ENCODE results near the gene NKX1-1.
"Not testable (repeated sequence)": the region's sequence is repeated elsewhere in the genome, so short reads cannot be mapped to it uniquely, and the experiment has no call there.

The NKX1-1 gene

DNA sequence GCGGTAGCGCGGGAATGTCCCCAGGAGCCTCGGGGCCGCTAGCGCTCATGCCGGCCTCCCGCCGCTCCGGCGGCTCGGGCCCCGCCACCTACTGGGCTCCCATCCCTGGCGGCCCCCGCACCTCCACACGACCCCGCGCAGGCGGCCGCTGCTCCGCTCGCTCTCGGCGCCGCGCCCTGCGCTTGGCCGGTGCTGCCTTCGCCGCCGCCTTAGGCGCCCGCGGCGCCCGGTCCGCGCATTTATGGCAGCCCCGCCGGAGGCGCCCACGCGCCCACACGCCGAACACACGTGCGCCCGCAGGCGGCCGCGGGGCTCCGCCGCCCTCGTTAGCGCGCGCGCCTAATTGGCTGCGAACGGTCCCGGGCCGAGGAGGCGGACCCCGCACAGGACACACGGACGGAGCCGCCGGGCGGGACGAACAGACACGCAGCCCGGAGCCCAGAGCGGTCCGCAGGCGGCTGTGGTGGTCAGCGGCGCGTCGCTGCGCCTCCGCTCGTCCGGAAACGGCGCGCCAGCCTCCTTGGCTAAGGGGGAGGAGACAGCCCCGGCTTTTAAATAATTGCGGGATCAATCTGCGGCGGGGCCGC, at the start of gene NKX1-1:
TSS of gene NKX1-1 (minus strand) at position 49 of the 587 bp plus-strand sequence. CDS start at position 49, 0 bp downstream.
- no peak for DNase-seq

DNA sequence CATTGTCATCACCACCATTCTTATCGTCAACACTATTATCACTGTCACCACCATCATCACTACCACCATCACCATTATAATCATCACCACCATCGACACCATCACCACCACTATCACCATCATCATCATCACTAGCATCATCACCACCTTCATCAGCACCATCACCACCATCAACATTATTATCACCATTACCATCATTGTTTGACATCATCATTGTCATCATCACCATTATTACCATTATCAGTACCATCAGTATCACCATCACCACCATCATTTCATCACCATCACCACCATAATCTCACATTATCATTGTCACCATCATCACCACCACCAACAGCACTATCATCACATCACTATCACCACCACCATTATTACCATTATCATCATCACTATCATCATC, 47.5 kb upstream of the NKX1-1 start:
- DNase-seq: no peak

DNA sequence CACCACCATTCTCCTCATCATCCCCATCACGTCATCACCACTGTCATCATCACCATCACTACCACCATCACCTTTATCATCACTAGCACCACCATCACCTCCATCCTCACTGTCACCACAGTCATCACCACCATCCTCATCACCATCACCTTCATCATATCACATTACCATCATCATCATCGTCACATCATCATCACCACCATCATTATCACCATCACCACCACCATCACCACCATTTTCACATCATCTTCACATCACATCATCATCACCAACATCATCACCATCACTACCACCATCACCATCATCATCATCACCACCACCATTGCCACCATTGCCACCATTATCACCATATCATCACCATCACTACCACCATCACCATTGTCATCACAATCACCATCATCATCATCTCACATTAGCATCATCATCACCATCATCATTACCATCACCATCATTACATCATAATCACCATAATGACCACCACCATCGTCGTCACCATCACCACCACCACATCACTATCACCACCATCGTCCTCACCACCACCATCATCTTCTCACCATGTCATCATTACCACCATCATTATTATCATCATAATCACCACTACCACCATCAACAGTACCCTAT, 46.3 kb upstream of the NKX1-1 start:
- no peak for DNase-seq

- no peak for DNase-seq
These were observed 45.5 kb upstream of the NKX1-1 start for GRCh38 chr4:1451752-1452122.

DNA sequence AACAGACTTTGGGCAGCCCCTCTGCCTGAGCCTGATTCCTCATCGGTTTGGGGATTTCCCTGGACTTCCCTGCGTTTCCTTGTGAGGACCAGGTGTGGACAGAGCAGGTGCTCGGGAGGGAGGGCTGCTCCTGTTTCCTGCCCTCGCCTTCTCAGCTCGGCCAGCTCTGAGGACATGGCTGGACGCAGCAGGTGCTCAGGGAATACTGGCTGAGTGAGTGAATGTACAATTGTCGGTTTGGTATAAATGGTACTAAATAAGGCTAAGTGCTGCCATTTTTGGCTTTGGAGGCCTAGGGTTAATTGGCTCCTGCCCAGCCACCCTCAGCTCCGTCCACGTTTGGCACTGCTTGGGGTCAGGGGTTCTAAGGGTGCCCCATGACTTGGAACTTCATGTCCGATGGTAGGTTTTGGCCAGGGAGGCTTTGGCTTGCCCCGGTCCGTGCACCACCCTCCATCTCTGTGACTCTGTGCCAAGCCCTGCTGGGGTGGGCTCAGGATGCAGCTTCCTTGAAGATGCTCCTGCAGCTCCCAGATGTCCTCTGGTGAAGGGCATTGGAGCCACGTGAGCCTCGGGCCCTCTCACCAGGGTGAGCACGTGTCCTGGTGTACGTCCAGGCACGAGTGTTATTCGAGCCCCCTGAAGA, 45.0 kb upstream of the NKX1-1 start:
- no peak for DNase-seq

- DNase-seq: no peak
These were observed 43.8 kb upstream of the NKX1-1 start for GRCh38 chr4:1449833-1450741.

GRCh38 chr4:1449475-1449832, 43.2 kb upstream of the NKX1-1 start:
- no peak for DNase-seq

DNA sequence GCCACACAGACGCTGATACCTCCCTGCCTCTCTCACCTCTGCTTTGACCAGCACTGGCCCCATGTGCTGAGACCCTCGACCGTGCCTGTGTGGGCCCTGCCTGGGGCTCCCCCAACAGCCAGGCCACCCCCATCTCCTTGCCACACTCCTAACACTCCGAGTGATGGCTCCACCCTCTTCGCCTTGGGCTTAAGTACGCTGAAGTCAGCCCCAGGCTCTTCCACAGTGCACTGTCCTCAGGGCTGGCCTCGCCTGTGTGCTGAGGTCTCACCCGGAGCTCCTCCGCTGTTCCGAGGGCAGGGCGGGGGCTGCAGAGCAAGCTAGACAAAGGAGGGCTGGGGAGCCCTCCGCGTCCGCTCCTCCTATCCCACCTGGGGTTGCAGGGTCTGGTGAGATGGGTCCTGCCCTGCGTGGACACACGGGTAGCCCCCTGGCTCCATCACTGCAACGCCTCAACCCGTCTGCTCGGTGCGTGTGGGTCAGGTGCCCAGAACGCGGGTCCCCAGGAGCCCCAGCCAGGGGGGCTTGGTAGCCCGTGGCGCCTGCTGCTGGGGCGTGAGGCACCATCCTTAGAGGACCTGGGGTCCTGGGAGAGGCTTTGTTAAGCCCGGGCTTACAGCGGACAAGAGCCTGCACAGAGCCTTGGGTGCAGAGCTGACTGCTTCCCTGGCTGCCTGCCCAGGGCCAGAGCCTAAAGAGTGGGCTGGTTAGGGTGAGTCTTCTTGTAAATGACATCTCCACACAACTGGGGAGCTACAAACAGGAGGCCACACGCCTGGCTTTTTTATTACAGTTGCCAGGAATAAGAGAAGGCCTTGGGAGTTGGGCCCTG, 42.6 kb upstream of the NKX1-1 start:
- no peak for DNase-seq

GRCh38 chr4:1447676-1448588, 41.7 kb upstream of the NKX1-1 start:
- no peak for DNase-seq

DNA sequence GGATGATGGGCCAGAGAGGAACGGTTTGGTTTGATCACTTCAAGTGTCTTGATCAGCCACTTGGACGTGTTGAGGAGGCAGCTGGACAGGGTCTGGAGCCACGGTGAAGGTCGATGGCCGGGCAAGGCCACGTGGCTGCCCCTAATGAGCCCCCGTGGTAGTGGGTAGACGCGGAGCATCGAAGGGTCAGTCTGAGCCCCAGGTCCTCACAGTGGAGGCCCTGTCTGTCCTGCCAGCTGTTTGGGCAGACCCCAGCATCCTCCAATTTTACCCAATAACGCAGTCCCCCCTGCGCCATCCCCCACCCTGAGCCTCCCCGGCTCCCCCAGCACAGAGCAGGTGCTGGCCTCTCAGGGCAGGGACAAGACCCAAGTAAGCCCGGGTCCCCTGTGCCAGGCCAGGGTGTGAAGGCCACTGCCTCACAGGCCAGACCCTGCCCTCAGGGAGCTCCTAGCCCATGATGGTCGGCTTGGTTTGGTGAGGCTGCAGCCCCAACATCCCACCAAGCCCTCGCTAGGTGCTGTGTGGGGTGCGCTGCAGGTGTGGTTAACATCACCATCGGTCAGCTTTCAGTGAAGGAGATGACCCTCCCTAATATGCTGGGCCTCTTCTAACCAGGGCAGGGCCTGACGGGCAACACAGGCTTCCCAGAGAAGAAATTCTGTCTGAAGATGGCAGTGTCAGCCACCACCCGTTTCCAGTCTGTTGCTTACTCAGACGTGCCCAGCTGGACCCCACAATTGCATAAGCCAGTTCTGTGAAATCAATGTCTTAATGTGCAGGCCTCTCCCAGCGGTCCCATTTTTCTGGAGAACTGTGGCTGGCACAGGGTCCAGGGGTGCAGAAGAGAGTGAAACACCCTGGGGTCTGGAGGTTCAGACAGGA, 40.5 kb upstream of the NKX1-1 start:
- DNase-seq: no peak

- no peak for DNase-seq
These were observed 39.6 kb upstream of the NKX1-1 start for GRCh38 chr4:1445716-1446445.

DNA sequence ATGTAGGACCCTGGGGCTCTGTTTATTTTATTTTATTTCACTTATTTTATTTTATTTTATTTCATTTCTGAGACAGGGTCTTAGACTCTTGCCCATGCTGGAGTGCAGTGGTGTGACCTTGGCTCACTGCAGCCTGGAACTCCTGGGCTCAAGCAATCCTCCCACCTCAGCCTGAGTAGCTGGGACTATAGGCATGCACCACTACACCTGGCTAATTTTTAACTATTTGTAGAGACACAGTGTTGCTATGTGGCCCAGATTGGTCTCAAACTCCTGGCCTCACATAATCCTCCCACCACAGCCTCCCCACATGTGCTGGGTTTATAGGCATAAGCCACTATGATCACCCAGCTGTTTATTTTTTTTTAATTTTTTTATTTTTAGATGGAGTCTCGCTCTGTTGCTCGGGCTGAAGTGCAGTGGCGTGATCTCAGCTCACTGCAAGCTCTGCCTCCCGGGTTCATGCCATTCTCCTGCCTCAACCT, 37.5 kb upstream of the NKX1-1 start:
- DNase-seq: not testable (repeated sequence)

DNA sequence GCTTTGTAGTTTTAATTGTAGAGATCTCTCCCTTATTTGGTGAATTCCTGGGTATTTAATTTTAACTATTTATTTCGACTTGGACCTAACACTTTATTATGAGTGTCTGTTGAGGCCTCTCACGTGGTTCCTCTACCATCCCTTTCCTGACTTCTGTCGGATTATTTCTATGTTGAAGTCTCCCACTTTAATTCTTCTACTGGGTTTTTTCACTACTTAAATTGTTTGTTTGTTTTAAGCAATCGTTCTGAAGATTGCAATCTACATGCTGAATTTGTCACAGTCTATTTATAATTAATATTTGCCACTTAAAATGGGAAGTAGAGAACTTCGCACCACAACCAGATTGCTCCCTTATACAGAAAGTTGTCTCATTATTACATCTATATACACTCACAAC, 20.8 kb upstream of the NKX1-1 start:
- DNase-seq: no peak

DNA sequence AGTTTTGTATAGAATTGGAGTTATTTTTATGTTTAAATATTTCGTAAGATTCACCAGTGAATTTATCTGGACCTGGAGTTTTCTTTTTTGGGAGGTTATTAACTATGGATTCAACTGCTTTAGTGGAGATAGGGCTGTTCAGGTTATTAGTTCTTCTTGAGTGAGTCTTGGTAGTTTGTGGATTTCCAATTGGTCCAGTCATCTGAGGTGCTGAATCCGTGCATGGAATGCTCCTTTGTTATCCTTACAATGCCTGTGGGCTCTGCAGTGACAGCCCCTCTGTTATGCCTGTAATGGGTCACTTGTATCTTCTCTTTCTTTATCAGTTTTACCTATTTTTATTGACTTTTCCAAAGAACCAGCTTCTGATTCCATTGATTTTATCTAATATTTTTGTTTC, 15.4 kb upstream of the NKX1-1 start:
- no peak for DNase-seq

DNA sequence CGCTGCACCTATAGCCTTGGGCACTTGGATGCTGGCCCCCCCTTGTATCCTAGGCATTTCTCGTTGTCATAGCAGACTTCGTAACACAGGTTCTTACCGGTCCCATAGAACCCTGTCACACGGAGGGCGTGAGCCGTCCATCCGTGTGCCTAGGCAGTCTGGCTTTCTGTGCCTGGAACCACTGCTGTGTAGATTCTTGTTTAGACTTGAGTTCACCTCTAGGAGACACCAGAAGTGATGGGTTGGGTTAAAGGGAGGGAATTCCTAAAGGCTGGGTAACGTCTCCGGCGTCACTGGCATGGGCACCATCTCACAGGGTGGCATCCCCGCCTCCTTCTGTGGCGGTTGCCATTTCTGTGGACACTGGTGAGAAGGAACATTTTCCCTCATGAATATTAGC, 13.5 kb upstream of the NKX1-1 start:
- DNase-seq: no peak

GRCh38 chr4:1418494-1419285, 12.4 kb upstream of the NKX1-1 start:
- DNase-seq: no peak

GRCh38 chr4:1417522-1418390, 11.5 kb upstream of the NKX1-1 start:
- no peak for DNase-seq

DNA sequence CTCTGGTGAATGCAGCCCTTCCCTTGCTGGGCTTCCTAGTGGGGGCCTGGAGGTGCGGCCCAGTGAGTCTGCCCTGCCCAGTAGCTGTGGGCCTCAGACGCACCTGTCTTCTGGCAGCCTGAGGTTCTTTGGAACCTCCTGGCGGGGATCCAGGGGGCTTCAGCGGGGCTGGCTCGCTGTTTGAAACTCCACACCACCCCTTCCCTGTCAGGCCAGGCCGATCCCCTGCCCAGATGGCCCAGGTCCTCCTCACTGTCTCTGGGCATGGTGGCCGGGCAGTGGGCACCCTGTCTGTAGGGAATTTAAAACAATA, 10.7 kb upstream of the NKX1-1 start:
- no peak for DNase-seq

Data from stimulated activated CD4-positive, alpha-beta T cell treated with anti-CD3 and anti-CD28 coated beads, Interleukin-1b, Interleukin-23, amount 100 ng/mL, for 48 hours (primary cell).